H9 (cell line): Measurements from ENCODE around the gene NBEAL1. TPM values are rescaled to one million over a fixed set of nuclear protein-coding genes. Genes with fewer than 3 reads are reported as not detected.

Experiments used
- DNase-seq: peaks from one replicate; pipeline ENCODE4 v3.0.0-alpha.2; 2017
- H2AFZ ChIP-seq: one replicate; pipeline ENCODE4 v1.6.1; 2013; ENCODE audit warnings: mild to moderate bottlenecking, low read length, control low read depth, moderate library complexity
- H2AK5ac ChIP-seq: 2 replicates; pipeline ENCODE4 v1.6.1; 2013; ENCODE audit warnings: low read length, control low read depth, mixed read lengths; ENCODE audit not compliant: insufficient read length
- H2BK120ac ChIP-seq: one replicate; pipeline ENCODE4 v1.6.1; 2013; ENCODE audit warnings: low read depth, mild to moderate bottlenecking, low read length, control low read depth, inconsistent platforms; ENCODE audit not compliant: poor library complexity, severe bottlenecking
- H2BK12ac ChIP-seq: 2 replicates; pipeline ENCODE4 v1.6.1; 2013; ENCODE audit warnings: low read length, control low read depth, mixed read lengths, low read depth; ENCODE audit not compliant: insufficient read length
- H2BK15ac ChIP-seq: 2 replicates; pipeline ENCODE4 v1.6.1; 2013; ENCODE audit warnings: low read depth, low read length, control low read depth
- H2BK20ac ChIP-seq: one replicate; pipeline ENCODE4 v1.6.1; 2013; ENCODE audit warnings: low read depth, mild to moderate bottlenecking, low read length, control low read depth, inconsistent platforms; ENCODE audit not compliant: poor library complexity, severe bottlenecking
- H2BK5ac ChIP-seq: 2 replicates; pipeline ENCODE4 v1.6.1; 2013; ENCODE audit warnings: low read length, control low read depth, mixed read lengths; ENCODE audit not compliant: insufficient read length
- H3K14ac ChIP-seq: 2 replicates; pipeline ENCODE4 v1.6.1; 2013; ENCODE audit warnings: low read length, control low read depth; ENCODE audit not compliant: insufficient read depth
- H3K18ac ChIP-seq: 2 replicates; pipeline ENCODE4 v1.6.1; 2013; ENCODE audit warnings: low read depth, mild to moderate bottlenecking, mixed read lengths, low read length, control low read depth; ENCODE audit not compliant: insufficient read length
- H3K23ac ChIP-seq: 2 replicates; pipeline ENCODE4 v1.6.1; 2013; ENCODE audit warnings: low read length, control low read depth, mixed read lengths, low read depth; ENCODE audit not compliant: insufficient read length
- H3K23me2 ChIP-seq: 2 replicates; pipeline ENCODE4 v1.6.1; 2013; ENCODE audit warnings: low read depth, mild to moderate bottlenecking, mixed read lengths, low read length, control low read depth; ENCODE audit not compliant: insufficient read length, poor library complexity, severe bottlenecking
- H3K27ac ChIP-seq: 2 replicates; pipeline ENCODE4 v1.5.1; 2013; ENCODE audit warnings: low read length, control low read depth, mixed read lengths, low read depth; ENCODE audit not compliant: insufficient read length
- H3K27me3 ChIP-seq: 2 replicates; pipeline ENCODE4 v1.6.1; 2013; ENCODE audit warnings: low read length, control low read depth, inconsistent platforms; ENCODE audit not compliant: insufficient read depth
- H3K4ac ChIP-seq: 2 replicates; pipeline ENCODE4 v1.6.1; 2013; ENCODE audit warnings: low read depth, mild to moderate bottlenecking, control low read depth, inconsistent platforms, low read length, moderate library complexity
- H3K4me1 ChIP-seq: 2 replicates; pipeline ENCODE4 v1.6.1; 2013; ENCODE audit warnings: low read length, control low read depth, inconsistent platforms; ENCODE audit not compliant: insufficient read depth
- H3K4me2 ChIP-seq: 2 replicates; pipeline ENCODE4 v1.6.1; 2013; ENCODE audit warnings: low read length, control low read depth, mixed read lengths; ENCODE audit not compliant: insufficient read length, insufficient read depth
- H3K56ac ChIP-seq: 2 replicates; pipeline ENCODE4 v1.6.1; 2013; ENCODE audit warnings: low read depth, mild to moderate bottlenecking, mixed read lengths, low read length, control low read depth; ENCODE audit not compliant: insufficient read length
- H3K79me1 ChIP-seq: 2 replicates; pipeline ENCODE4 v1.6.1; 2013; ENCODE audit warnings: low read depth, mild to moderate bottlenecking, moderate library complexity, low read length, control low read depth, inconsistent platforms; ENCODE audit not compliant: insufficient read depth, poor library complexity, severe bottlenecking
- H3K79me2 ChIP-seq: 2 replicates; pipeline ENCODE4 v1.6.1; 2013; ENCODE audit warnings: low read length, control low read depth, inconsistent platforms; ENCODE audit not compliant: insufficient read depth
- H3K9ac ChIP-seq: 2 replicates; pipeline ENCODE4 v1.6.1; 2013; ENCODE audit warnings: low read length, control low read depth, mixed read lengths; ENCODE audit not compliant: insufficient read length; ENCODE audit errors: extremely low read depth
- H3K9me3 ChIP-seq: one replicate; pipeline ENCODE4 v1.6.1; 2013; ENCODE audit warnings: low read depth, low read length, inconsistent platforms; ENCODE audit not compliant: control insufficient read depth
- H3T11ph ChIP-seq: one replicate; pipeline ENCODE4 v1.6.1; 2013; ENCODE audit warnings: mild to moderate bottlenecking, low read length, control low read depth, inconsistent platforms
- H4K20me1 ChIP-seq: one replicate; pipeline ENCODE4 v1.6.1; 2013; ENCODE audit not compliant: control insufficient read depth, insufficient read length, insufficient read depth
- H4K5ac ChIP-seq: 2 replicates; pipeline ENCODE4 v1.6.1; 2013; ENCODE audit warnings: low read depth, mild to moderate bottlenecking, mixed read lengths, low read length, control low read depth; ENCODE audit not compliant: insufficient read length
- H4K8ac ChIP-seq: replicated peaks from 2 replicates; pipeline ENCODE4 v1.6.1; 2013; ENCODE audit warnings: low read length, control low read depth, mixed read lengths, low read depth; ENCODE audit not compliant: insufficient read length
- H4K91ac ChIP-seq: 2 replicates; pipeline ENCODE4 v1.6.1; 2013; ENCODE audit warnings: low read depth, mild to moderate bottlenecking, moderate library complexity, mixed read lengths, low read length, control low read depth; ENCODE audit not compliant: insufficient read length
- H3K27ac Mint-ChIP-seq, 3 experiments: 2 replicates in 2 of 3; 3 replicates in 1 of 3; pipeline ENCODE4 v1.8.0; 2020 to 2021; ENCODE audit warnings: mixed read lengths in 3 of 3, mild to moderate bottlenecking in 1 of 3, moderate library complexity in 1 of 3
- H3K27me3 Mint-ChIP-seq: 2 replicates; pipeline ENCODE4 v1.8.0; 2021; ENCODE audit warnings: low read depth, mild to moderate bottlenecking, moderate library complexity, mixed read lengths
- H3K36me3 Mint-ChIP-seq, 3 experiments: 2 replicates in 2 of 3; 3 replicates in 1 of 3; pipeline ENCODE4 v1.8.0; 2020 to 2021; ENCODE audit warnings: low read depth in 3 of 3, mixed read lengths in 3 of 3; ENCODE audit not compliant: insufficient read depth in 1 of 3
- H3K4me1 Mint-ChIP-seq, 2 experiments: 2 replicates each; pipeline ENCODE4 v1.8.0; 2020; ENCODE audit warnings: mixed read lengths in 2 of 2
- H3K4me3 Mint-ChIP-seq, 2 experiments: 2 replicates in 1 of 2; 3 replicates in 1 of 2; pipeline ENCODE4 v1.8.0; 2020 to 2021; ENCODE audit warnings: mild to moderate bottlenecking in 2 of 2, mixed read lengths in 2 of 2, moderate library complexity in 1 of 2
- H3K9me3 Mint-ChIP-seq, 2 experiments: 2 replicates in 1 of 2; 3 replicates in 1 of 2; pipeline ENCODE4 v1.8.0; 2020; ENCODE audit warnings: mild to moderate bottlenecking in 2 of 2, mixed read lengths in 2 of 2, moderate library complexity in 1 of 2
- CTCF ChIP-seq: fragments of 200-600 bp; sonication (generic); conservative IDR thresholded peaks from 3 replicates; pipeline ENCODE4 v1.8.0; 2021; ENCODE audit warnings: antibody characterized with exemption, mild to moderate bottlenecking
- WGBS: extraction: QIAGEN DNeasy Blood & Tissue Kit; methylation state at CpG from one replicate; pipeline ENCODE4 v1.1.7; 2013; ENCODE audit warnings: missing lambda C conversion rate, low lambda C conversion rate, mixed read lengths; ENCODE audit not compliant: insufficient read length; ENCODE audit errors: extremely low coverage; 5-methylcytosine and 5-hydroxymethylcytosine counted together
- total RNA-seq: library from RNA; stranded (reverse); gene quantifications from 2 replicates; pipeline ENCODE4 v1.2.1, GENCODE V29; 2021

The NBEAL1 gene
- total RNA-seq, 1 experiment from 2014 or later: 10.1 TPM

- Histone ChIP-seq H3K79me1 (no peaks in the 10 kb centered on the region), H2BK20ac (no peak overlapping the region), H3K14ac (no peak overlapping the region), H3K4me2 (peak overlapping the region; percentile 91), H4K20me1 (no peaks in the 10 kb centered on the region), H3K56ac (no peak overlapping the region), H3T11ph (peak overlapping the region; percentile 63), H4K8ac (no peak overlapping the region), H3K23ac (no peak overlapping the region), H4K5ac (no peak overlapping the region), H2AK5ac (no peak overlapping the region), H3K79me2 (peaks cover 4% of the 10 kb centered on the region; the same call in 1 of the 2 replicates), H3K4ac (no peak overlapping the region), H3K18ac (no peak overlapping the region), H3K27me3 (no peaks in the 10 kb centered on the region), H3K23me2 (peaks cover 10% of the 10 kb centered on the region), H2BK5ac (no peak overlapping the region), H2BK15ac (no peak overlapping the region), H2BK12ac (no peak overlapping the region), H3K9ac (no peak overlapping the region), H2BK120ac (no peak overlapping the region), H3K9me3 (no peaks in the 10 kb centered on the region), H3K4me1 (no peaks in the 10 kb centered on the region), H3K27ac (no peak overlapping the region), H4K91ac (no peak overlapping the region), H2AFZ (no peak overlapping the region)
- H3K4me3 Mint-ChIP-seq: peak overlapping the region; percentile 91 to 97
- H3K4me1 Mint-ChIP-seq: peaks cover 10% of the 10 kb centered on the region in 2 experiments
- peaks cover 5 to 18% (median 13%) of the 10 kb centered on the region in 3 experiments for H3K36me3 Mint-ChIP-seq
- no peak overlapping the region for H3K27ac Mint-ChIP-seq
- WGBS: no CpG with 5 or more reads among the region's 16 CpGs
- no peak for TF ChIP-seq CTCF
- no peaks in the 10 kb centered on the region for H3K27me3 Mint-ChIP-seq
- no peaks in the 10 kb centered on the region; a peak in 1 of 5 replicates for H3K9me3 Mint-ChIP-seq
- DNase-seq: no peak
Observed at GRCh38 chr2:203237346-203238238, 222.9 kb downstream of the NBEAL1 start.
